Measurements from ENCODE around the gene C2CD5.
"Not testable (repeated sequence)": the region's sequence is repeated elsewhere in the genome, so short reads cannot be mapped to it uniquely, and the experiment has no call there.

The C2CD5 gene

GRCh38 chr12:22574921-22575320 is 30.6 kb upstream of the C2CD5 start:
- TF ChIP-seq CTCF (conservative IDR thresholded peaks at IDR 0.05), result no peak
- no peak overlapping the region for H3K27ac ChIP-seq

- no peak overlapping the region for H3K27ac ChIP-seq
- no peak for TF ChIP-seq CTCF (conservative IDR thresholded peaks at IDR 0.05)
Measured at GRCh38 chr12:22573181-22573580, 28.8 kb upstream of the C2CD5 start.

GRCh38 chr12:22569253-22569652 is 24.9 kb upstream of the C2CD5 start:
- no peak for TF ChIP-seq CTCF (conservative IDR thresholded peaks at IDR 0.05)
- no peak overlapping the region for H3K27ac ChIP-seq

- TF ChIP-seq CTCF (conservative IDR thresholded peaks at IDR 0.05), result no peak
- no peak overlapping the region for H3K27ac ChIP-seq
Measured at GRCh38 chr12:22562036-22563028, 18.0 kb upstream of the C2CD5 start.

- H3K27ac ChIP-seq, result not testable (repeated sequence)
Measured at GRCh38 chr12:22554750-22555149, 10.4 kb upstream of the C2CD5 start.

- no peak for TF ChIP-seq CTCF (conservative IDR thresholded peaks at IDR 0.05)
Measured at GRCh38 chr12:22551624-22552023, 7.3 kb upstream of the C2CD5 start.

GRCh38 chr12:22545255-22545654 is 913 bp upstream of the C2CD5 start:
- H3K27ac ChIP-seq, result peak overlapping the region; percentile 96
- no peak for TF ChIP-seq CTCF (conservative IDR thresholded peaks at IDR 0.05)

More at GRCh38 chr12:22551624-22552023, 7.3 kb upstream of the C2CD5 start:
- no peak overlapping the region; the same call in 1 of the 2 replicates for H3K27ac ChIP-seq
